T-helper 1 cell treated with Interleukin-12 subunit alpha and Interleukin-12 subunit beta and Interleukin-4 antibody, amounts not matched to agents 30 μg/mL and 1 μg/mL, for 36 hours (primary cell): Measurements from ENCODE around the gene CTNND2.

ENCODE experiments used
- H3K27ac Mint-ChIP-seq: one replicate; pipeline ENCODE4 v1.8.0; 2021; ENCODE audit warnings: mild to moderate bottlenecking, mixed read lengths
- H3K27me3 Mint-ChIP-seq: one replicate; pipeline ENCODE4 v1.8.0; 2021; ENCODE audit warnings: low read depth, mixed read lengths
- H3K36me3 Mint-ChIP-seq: one replicate; pipeline ENCODE4 v1.8.0; 2021; ENCODE audit warnings: low read depth, mixed read lengths
- H3K4me1 Mint-ChIP-seq: one replicate; pipeline ENCODE4 v1.8.0; 2021; ENCODE audit warnings: low read depth, mixed read lengths
- H3K4me3 Mint-ChIP-seq: one replicate; pipeline ENCODE4 v1.8.0; 2021; ENCODE audit warnings: mild to moderate bottlenecking, moderate library complexity, mixed read lengths
- H3K9me3 Mint-ChIP-seq: one replicate; pipeline ENCODE4 v1.8.0; 2021; ENCODE audit warnings: mixed read lengths

The CTNND2 gene

DNA sequence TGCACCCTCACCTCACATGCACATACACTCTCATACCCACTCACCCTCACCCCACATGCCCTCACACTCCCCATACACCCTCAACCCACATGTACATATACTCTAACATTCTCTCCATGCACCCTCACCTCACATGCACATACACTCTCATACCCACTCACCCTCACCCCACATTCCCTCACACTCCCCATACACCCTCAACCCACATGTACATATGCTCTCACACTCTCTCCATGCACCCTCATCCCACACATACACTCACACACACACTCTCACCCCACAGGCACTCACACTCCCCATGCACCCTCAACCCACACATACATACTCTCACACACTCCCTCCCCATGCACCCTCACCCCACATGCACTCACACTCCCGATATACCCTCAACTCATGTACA, 593.0 kb downstream of the CTNND2 start:
- Mint-ChIP-seq H3K4me1 (no peaks in the 10 kb centered on the region), H3K27me3 (no peaks in the 10 kb centered on the region), H3K36me3 (no peaks in the 10 kb centered on the region), H3K27ac (no peak overlapping the region), H3K9me3 (no peaks in the 10 kb centered on the region), H3K4me3 (no peak overlapping the region)

GRCh38 chr5:11310158-11310557, 594.1 kb downstream of the CTNND2 start:
- no peaks in the 10 kb centered on the region for H3K36me3 Mint-ChIP-seq
- H3K27me3 Mint-ChIP-seq, result no peaks in the 10 kb centered on the region
- no peaks in the 10 kb centered on the region for H3K4me1 Mint-ChIP-seq
- H3K9me3 Mint-ChIP-seq, result no peaks in the 10 kb centered on the region
- H3K27ac Mint-ChIP-seq, result no peak overlapping the region
- no peak overlapping the region for H3K4me3 Mint-ChIP-seq

GRCh38 chr5:11306365-11306764, 597.9 kb downstream of the CTNND2 start:
- Mint-ChIP-seq H3K36me3 (no peaks in the 10 kb centered on the region), H3K27ac (no peak overlapping the region), H3K9me3 (no peaks in the 10 kb centered on the region), H3K4me3 (no peak overlapping the region), H3K27me3 (no peaks in the 10 kb centered on the region), H3K4me1 (no peaks in the 10 kb centered on the region)

DNA sequence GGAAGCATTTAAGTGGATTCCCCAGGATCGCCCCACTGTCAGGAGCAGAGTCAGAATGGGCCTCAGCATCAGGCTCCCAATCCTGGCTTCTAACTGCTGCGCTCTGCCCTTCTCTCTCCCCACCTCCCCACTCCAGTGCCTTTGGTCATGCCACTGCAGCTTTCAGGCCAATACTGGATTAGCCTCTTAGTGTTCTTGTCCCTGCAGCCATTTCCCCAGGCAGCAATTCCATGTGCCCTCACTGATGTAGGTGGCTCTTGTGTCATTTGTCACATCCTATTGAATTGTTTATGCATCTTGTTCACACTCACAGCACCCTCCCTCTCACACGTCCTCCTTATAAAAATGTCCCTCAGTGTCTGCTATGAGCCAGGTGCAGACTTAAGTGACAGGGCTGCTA, 599.0 kb downstream of the CTNND2 start:
- Mint-ChIP-seq H3K4me1 (no peaks in the 10 kb centered on the region), H3K36me3 (no peaks in the 10 kb centered on the region), H3K9me3 (no peaks in the 10 kb centered on the region), H3K27me3 (no peaks in the 10 kb centered on the region), H3K27ac (no peak overlapping the region), H3K4me3 (no peak overlapping the region)

DNA sequence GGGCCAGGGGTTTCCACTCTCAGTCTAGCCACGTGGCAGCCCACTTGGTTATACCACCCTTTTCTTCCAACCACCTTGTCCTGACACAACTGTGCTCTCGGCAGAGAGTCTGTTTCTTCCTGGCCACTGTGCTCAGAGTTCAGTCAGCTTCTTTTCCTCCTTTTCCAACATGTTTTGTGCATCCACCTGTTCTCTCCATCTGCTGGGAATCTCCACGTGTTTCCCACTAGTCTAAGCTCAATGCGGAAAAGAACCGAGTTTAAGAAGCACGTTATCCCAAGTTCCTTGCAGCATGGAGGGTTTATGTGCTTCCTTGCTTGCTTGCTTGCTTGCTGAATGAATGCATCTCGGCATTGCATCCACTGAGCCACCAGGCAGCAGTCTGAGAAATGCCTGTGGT, 599.6 kb downstream of the CTNND2 start:
- Mint-ChIP-seq H3K27ac (no peak overlapping the region), H3K27me3 (no peaks in the 10 kb centered on the region), H3K4me1 (no peaks in the 10 kb centered on the region)

GRCh38 chr5:11302663-11303062, 601.6 kb downstream of the CTNND2 start:
- Mint-ChIP-seq H3K9me3 (no peaks in the 10 kb centered on the region), H3K4me3 (no peak overlapping the region), H3K4me1 (no peaks in the 10 kb centered on the region), H3K27ac (no peak overlapping the region), H3K36me3 (no peaks in the 10 kb centered on the region), H3K27me3 (no peaks in the 10 kb centered on the region)

More for the DNA sequence above, 599.6 kb downstream of the CTNND2 start:
- Mint-ChIP-seq H3K9me3 (no peaks in the 10 kb centered on the region), H3K36me3 (no peaks in the 10 kb centered on the region), H3K4me3 (no peak overlapping the region)

GRCh38 chr5:11301171-11301570, 603.1 kb downstream of the CTNND2 start:
- no peaks in the 10 kb centered on the region for H3K27me3 Mint-ChIP-seq
- no peaks in the 10 kb centered on the region for H3K36me3 Mint-ChIP-seq
- H3K27ac Mint-ChIP-seq, result no peak overlapping the region
- H3K9me3 Mint-ChIP-seq, result no peaks in the 10 kb centered on the region
- H3K4me3 Mint-ChIP-seq, result no peak overlapping the region
- no peaks in the 10 kb centered on the region for H3K4me1 Mint-ChIP-seq

- H3K27ac Mint-ChIP-seq, result no peak overlapping the region
- no peaks in the 10 kb centered on the region for H3K36me3 Mint-ChIP-seq
- no peaks in the 10 kb centered on the region for H3K4me1 Mint-ChIP-seq
- no peaks in the 10 kb centered on the region for H3K9me3 Mint-ChIP-seq
- no peaks in the 10 kb centered on the region for H3K27me3 Mint-ChIP-seq
- no peak overlapping the region for H3K4me3 Mint-ChIP-seq
Observed at GRCh38 chr5:11300736-11301135, 603.5 kb downstream of the CTNND2 start.

- H3K27ac Mint-ChIP-seq, result no peak overlapping the region
- H3K27me3 Mint-ChIP-seq, result no peaks in the 10 kb centered on the region
- H3K9me3 Mint-ChIP-seq, result no peaks in the 10 kb centered on the region
- no peak overlapping the region for H3K4me3 Mint-ChIP-seq
- no peaks in the 10 kb centered on the region for H3K4me1 Mint-ChIP-seq
- H3K36me3 Mint-ChIP-seq, result no peaks in the 10 kb centered on the region
Observed at GRCh38 chr5:11298877-11299276, 605.4 kb downstream of the CTNND2 start.

DNA sequence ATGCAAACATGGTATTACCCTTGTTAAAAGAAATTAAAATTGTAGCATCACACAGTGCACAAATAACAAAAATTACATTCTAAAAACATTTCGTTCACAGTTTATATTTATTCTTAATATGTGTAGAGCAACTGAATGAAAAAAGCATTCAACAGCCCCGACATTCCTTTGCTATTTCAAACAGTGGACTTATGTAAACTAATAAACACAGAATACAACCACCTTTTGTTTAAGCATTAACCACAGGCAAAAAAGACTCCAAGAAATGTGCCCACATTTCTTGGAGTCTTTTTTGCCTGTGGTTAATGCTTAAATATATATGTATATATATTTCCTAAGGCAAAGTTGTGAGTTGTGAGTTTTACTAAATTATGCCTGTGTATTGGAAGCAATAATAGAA, 610.7 kb downstream of the CTNND2 start:
- Mint-ChIP-seq H3K27me3 (no peaks in the 10 kb centered on the region), H3K36me3 (no peaks in the 10 kb centered on the region), H3K27ac (no peak overlapping the region), H3K4me1 (no peaks in the 10 kb centered on the region), H3K4me3 (no peak overlapping the region), H3K9me3 (no peaks in the 10 kb centered on the region)

DNA sequence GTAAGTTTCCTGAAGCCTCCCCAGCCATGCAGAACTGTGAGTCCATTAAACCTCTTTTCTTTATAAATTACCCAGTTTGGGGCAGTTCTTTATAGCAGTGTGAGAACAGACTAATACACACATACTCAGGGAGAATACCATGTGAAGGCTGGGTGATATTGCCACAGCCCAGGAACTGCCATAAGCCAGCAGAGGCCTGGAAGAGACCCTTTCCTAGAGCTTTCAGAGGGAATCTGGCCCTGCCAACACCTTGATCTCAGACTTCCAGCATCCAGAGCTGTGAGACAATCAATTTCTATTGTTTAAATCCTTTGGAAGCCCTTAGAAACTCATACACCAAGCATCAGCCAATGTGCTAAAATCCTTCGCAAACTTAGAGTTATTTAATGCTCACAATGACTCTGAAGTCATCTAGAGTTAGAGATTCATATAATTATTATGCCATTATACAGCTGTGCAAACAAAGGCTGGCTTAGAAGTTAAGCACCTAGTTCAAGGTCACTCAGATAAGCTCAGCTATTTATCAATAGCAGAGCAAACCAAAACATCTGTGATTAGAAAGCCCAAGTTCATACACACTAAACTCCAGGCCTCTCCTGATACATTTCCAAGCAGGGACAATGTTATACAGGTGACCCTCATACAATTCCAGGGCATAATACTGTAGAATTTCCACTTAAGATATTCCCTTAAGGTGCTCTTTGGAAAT, 611.4 kb downstream of the CTNND2 start:
- Mint-ChIP-seq H3K27ac (no peak overlapping the region), H3K9me3 (no peaks in the 10 kb centered on the region), H3K36me3 (no peaks in the 10 kb centered on the region), H3K4me1 (no peaks in the 10 kb centered on the region), H3K4me3 (no peak overlapping the region), H3K27me3 (no peaks in the 10 kb centered on the region)

- Mint-ChIP-seq H3K4me3 (no peak overlapping the region), H3K36me3 (no peaks in the 10 kb centered on the region), H3K4me1 (no peaks in the 10 kb centered on the region), H3K9me3 (no peaks in the 10 kb centered on the region), H3K27me3 (peaks cover 4% of the 10 kb centered on the region), H3K27ac (no peak overlapping the region)
Observed at GRCh38 chr5:11289733-11290132, 614.5 kb downstream of the CTNND2 start.

DNA sequence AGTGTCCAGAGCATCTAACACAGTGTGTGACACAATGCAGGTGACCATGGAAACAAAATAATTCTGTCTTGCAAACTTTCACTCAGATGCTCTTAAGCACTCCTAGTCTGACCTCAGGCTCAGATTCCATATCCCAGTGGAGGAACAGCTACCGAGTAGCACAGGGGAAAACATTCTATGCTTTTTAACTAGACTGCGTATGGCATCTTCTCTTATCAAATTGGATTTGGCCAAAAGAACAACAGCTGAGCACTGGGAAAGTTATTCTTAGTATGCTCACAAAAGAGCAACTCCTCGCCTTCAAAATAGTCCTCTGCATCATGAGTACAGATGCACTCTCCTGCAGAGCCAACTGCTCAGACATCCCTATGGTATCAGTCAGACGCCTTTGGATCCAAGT, 615.0 kb downstream of the CTNND2 start:
- Mint-ChIP-seq H3K27ac (no peak overlapping the region), H3K4me3 (no peak overlapping the region), H3K36me3 (no peaks in the 10 kb centered on the region), H3K9me3 (no peaks in the 10 kb centered on the region), H3K27me3 (peaks cover 4% of the 10 kb centered on the region), H3K4me1 (no peaks in the 10 kb centered on the region)

DNA sequence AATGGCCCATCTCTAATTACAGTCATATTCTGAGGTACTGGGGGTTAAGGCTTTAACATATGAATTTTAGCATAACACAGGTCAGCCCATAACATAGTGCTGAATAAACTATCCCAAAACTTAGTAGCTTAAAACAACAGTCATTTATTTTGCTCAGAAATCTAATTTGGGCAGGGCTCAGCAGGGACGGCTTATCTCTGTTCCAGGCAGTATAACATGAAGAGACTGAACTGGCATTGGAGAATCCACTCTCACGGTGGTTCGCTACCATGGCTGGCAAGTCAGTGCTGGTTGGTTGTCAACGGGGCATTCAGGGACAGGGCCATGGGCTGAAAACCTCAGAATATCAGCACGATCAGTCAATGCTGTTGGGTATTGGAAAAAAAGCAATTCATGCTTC, 622.4 kb downstream of the CTNND2 start:
- Mint-ChIP-seq H3K36me3 (no peaks in the 10 kb centered on the region), H3K9me3 (no peaks in the 10 kb centered on the region), H3K27me3 (peaks cover 4% of the 10 kb centered on the region), H3K27ac (no peak overlapping the region), H3K4me1 (no peaks in the 10 kb centered on the region), H3K4me3 (no peak overlapping the region)

DNA sequence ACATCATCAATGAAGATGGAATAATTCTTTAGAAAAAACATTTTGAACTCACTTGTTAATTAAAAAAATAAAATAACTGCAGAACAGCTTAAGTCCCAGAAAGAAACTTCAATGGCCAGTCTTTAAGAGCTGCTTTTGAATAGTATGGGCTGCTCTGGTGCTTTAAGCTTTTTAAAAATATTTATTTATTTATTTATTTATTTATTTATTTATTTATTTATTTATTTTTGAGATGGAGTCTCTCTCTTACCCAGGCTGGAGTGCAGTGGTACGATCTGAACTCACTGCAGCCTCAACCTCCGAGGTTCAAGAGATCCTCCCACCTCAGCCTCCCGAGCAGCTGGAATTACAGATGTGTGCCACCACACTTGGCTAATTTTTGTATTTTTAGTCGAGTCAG, 626.9 kb downstream of the CTNND2 start:
- Mint-ChIP-seq H3K36me3 (no peaks in the 10 kb centered on the region), H3K4me3 (no peak overlapping the region), H3K27ac (no peak overlapping the region), H3K4me1 (no peaks in the 10 kb centered on the region), H3K27me3 (no peaks in the 10 kb centered on the region), H3K9me3 (no peaks in the 10 kb centered on the region)
